Heart left ventricle (tissue), 13 donors: ENCODE data around the gene AFF3.

Source experiments
- CTCF ChIP-seq, 12 donors: fragments of 200-600 bp; sonication (generic) in 4 of 12; IDR thresholded peaks; one replicate each; pipeline versions ENCODE4 v1.5.0 to v1.8.0; 2018 to 2022; ENCODE audit warnings: antibody characterized with exemption in 12 of 12, mild to moderate bottlenecking in 5 of 12
- POLR2A ChIP-seq, 2 donors: fragments of 450-650 bp; IDR thresholded peaks; one replicate each; pipeline ENCODE4 v1.6.1; 2017; ENCODE audit warnings: antibody characterized with exemption in 2 of 2, mild to moderate bottlenecking in 2 of 2, moderate library complexity in 2 of 2
- donor health status: ischemic (EF 13 %, LVEDD 7.1; RV severe dilation, severe dysfunction).
- donor health status: DM: no; HTN: yes; CAD: no.
- donor health status: DM: no; HTN: no; CAD: no.
- donor health status: ischemic (EF 25% LVEDD 6.9; RV normal size, moderate dysfunction).
- donor health status: ischemic (EF 25% LVEDD 5.7; RV mildly dilated, moderate dysfunction).
- donor health status: ischemic (EF 35%, LVEDD 5.7; RV mildly dilated, moderate dysfunction).
- donor health status: nonischemic (EF 11% LVEDD 7.7; RV severe dilation, severe dysfunction).
- donor health status: DM: yes; HTN: yes; CAD: no.
- donor health status: PGD.
- donor health status: ischemic (EF 29% LVEDD 5.4; RV normal size, mild dysfunction).
- donor health status: nonischemic (EF 23%, LVEDD 6.1; RV moderate dilation, normal function).

- TF ChIP-seq CTCF (IDR thresholded peaks at IDR 0.05) = no peak
- TF ChIP-seq POLR2A (IDR thresholded peaks at IDR 0.05) = no peak
Observed at GRCh38 chr2:99775585-99775984, 366.8 kb downstream of the AFF3 start.
